HG02642 (cell line): ENCODE measurements around the gene ETFBKMT.

ENCODE experiments used
- ATAC-seq: cut with Tn5 transposase; IDR thresholded peaks from one replicate; pipeline ENCODE4 v1.9.1; 2021; ENCODE audit warnings: mild to moderate bottlenecking; ENCODE audit not compliant: unreplicated experiment, poor library complexity

The ETFBKMT gene, protein sequence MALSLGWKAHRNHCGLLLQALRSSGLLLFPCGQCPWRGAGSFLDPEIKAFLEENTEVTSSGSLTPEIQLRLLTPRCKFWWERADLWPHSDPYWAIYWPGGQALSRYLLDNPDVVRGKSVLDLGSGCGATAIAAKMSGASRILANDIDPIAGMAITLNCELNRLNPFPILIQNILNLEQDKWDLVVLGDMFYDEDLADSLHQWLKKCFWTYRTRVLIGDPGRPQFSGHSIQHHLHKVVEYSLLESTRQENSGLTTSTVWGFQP

DNA sequence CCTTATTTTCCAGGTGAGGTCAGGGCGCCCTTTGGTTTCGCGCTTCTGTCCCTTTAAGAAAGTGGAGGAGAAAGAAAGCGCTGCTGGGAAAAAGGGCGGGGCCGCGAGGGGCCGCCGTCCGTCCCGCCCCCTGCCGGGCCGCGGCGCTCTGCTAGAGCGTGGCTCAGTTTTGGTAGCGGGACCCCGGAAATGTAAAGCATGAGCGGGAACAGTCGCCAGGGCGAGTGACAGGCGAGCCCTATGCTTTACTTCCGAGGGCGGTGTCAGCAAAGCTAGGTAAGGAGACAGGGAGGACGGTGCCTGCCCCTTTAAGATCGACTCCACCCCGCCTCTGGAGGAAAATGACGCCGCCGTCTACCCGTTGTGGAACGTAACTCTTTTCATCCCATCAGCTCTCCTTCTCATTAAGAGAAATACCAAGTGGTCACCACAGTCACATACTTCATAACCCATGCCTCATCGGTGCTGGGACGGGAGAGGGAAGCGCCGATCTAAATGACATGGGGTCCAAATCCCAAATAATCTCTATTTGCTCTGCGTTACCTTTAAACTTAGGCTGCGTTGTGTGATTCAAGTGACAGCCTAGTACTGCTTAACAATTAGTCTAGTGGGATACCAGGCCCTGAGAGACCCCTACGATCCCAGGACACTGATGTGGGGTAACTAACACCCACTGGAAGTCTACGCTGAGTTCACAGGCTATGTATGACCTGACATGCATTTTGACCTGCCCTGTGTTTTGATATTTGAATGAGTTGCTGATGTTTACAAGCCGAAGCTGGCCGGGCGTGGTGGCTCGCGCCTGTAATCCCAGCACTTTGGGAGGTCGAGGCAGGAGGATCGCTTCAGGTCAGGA, at the start of gene ETFBKMT:
Gene ETFBKMT (plus strand): TSS at position 602 of the 856 bp plus-strand sequence. CDS start 2,266 bp downstream, outside the sequence.
- ATAC-seq: peak; percentile 99

- no peak for ATAC-seq
Measured at GRCh38 chr12:31612819-31613218, 46.7 kb upstream of the ETFBKMT start.

DNA sequence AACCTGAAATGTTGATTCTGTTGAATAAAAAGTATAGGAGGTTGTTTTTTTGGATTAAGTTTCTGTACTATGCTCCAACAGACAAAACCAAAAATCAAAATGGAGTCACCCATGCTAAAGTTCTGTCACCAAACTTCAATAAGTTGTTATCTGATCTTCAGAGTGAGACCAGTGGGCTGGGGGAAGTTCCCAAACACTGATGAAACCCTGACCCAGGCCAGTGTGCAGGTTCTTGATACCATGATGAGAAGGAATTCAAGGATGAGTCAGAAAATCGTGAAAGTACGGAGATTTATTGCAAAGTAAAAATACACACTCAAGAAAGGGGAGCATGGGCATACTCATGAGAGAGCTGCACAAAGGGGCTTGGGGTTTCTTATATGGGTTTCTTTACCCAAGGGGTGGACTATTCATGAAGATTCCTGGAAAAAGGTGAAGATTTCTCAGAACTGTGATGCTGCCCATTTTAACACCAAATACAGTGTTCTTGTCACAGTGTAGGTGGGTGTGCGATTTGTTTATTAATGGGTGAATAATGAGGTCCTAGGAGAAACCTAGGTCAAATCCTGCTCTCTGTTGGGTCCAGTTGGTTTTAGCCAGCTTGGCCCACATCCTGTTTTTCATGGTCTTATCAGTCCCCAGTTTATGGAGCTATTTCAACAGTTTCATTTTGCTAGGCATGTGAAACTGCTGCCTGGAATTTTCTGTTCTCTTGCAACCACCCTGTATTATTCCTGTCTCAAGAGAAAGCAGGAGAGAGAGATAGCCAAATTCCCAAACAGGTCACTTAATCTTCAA, 41.1 kb upstream of the ETFBKMT start:
- ATAC-seq: no peak

- ATAC-seq: no peak
Measured at GRCh38 chr12:31620311-31620710, 39.2 kb upstream of the ETFBKMT start.

- no peak for ATAC-seq
Measured at GRCh38 chr12:31622038-31622437, 37.5 kb upstream of the ETFBKMT start.

DNA sequence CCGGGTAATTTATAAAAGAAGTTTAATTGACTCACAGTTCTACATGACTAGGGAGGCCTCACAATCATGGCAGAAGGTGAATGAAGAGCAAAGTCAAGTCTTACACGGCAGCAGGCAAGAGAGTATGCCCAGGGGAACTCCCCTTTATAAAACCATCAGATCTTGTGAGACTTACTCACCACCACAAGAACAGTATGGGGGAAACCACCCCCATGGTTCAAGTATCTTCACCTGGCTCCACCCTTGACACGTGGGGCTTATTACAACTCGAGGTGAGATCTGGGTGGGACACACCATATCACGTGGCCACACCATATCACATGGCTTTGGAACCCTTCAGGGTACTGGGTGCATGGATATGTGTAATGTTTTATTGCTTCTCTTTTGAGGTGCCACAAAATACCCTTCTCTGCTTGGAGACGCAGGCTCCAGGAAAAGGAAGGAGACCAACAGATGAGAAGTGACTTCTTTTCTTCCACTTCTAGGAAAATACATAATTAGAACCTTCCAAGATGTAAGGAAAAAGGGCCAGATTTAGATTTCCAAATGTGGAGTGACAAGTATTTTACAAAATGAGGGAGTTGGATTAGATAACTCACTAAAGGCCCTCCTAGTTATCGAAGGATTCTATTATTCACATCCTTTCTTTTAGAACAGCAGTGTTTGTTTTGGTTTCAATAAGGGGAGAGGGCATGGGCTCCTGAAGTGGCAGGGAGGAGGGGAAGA, 33.1 kb upstream of the ETFBKMT start:
- no peak for ATAC-seq

- no peak for ATAC-seq
Measured at GRCh38 chr12:31627456-31628054, 31.9 kb upstream of the ETFBKMT start.

GRCh38 chr12:31629756-31630732, 29.4 kb upstream of the ETFBKMT start:
- no peak for ATAC-seq

- ATAC-seq: no peak
Measured at GRCh38 chr12:31631023-31631724, 28.3 kb upstream of the ETFBKMT start.

- no peak for ATAC-seq
Measured at GRCh38 chr12:31631809-31632208, 27.7 kb upstream of the ETFBKMT start.

DNA sequence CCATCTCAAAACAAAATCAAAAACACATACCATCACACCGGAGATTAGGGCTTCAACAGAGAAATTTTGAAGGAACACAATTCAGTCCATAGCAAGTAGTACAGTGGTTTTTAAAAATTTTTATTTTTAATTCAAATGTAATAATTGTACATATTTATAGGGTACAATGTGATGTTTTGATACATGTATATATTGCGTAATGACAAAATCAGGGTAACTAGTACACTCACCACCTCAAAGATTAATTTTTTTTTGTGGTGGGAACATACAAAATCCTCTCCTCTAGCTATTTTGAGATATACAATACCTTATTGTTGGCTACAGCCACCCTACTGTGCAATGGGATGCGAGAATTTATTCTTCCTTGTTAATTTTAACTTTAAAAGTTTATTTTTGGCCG, 26.0 kb upstream of the ETFBKMT start:
- ATAC-seq: no peak

DNA sequence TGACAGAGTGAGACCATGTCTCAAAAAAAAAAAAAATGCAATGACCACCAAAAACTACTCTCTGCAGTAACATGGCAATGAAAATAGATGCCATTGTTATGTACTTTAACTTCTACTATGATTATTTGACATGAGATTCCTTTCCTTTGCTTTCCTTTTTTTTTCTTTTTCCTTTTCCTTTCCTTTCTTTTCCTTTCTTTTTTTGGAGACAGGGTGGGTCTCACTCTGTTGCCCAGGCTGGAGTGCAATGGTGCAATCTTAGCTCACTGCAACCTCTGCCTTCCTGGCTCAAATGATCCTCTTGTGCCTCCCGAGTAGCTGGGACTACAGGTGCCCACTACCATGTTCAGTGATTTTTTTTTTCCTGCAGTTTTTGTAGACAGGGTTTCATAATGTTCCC, 24.9 kb upstream of the ETFBKMT start:
- ATAC-seq: no peak

- ATAC-seq: no peak
Measured at GRCh38 chr12:31641509-31642090, 17.9 kb upstream of the ETFBKMT start.

- no peak for ATAC-seq
Measured at GRCh38 chr12:31644536-31644935, 15.0 kb upstream of the ETFBKMT start.

DNA sequence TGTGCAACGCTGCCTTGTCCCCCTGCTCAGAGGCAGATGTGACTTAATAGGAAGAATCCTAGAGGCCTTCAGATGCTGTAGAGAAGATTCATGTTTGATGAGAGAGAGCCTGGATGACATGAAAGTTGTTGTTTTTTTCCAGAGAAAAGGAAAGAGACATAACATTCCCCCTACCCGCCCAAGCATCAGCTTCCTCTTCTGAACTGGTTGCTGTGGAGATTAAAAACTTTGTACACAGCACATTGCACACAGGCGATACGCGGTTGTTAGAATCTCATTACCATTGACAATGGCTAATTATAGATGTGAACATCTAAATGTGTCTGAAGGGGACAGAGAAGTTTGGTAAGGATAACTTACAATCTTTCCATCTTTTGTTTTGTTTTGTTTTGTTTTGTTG, 13.6 kb upstream of the ETFBKMT start:
- ATAC-seq: no peak

DNA sequence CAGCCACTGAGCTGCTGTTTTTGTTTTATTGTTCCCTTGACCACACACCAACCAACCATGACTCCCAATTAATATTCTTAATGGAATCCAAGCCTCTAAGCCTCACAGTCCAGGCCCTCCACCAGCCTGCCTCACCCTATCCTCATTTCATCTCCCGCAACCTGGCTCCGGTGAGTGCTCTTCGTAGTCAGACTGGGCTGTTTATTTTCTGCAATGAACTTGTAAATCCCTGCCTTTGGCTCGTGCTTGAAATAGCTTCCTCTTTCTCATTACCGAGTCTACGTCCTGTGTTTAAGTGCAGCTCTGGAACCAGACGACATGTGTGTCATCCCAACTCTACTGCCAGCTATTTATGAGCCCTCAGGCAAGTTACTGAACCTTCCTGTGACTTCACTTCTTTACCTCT, 12.4 kb upstream of the ETFBKMT start:
- no peak for ATAC-seq

DNA sequence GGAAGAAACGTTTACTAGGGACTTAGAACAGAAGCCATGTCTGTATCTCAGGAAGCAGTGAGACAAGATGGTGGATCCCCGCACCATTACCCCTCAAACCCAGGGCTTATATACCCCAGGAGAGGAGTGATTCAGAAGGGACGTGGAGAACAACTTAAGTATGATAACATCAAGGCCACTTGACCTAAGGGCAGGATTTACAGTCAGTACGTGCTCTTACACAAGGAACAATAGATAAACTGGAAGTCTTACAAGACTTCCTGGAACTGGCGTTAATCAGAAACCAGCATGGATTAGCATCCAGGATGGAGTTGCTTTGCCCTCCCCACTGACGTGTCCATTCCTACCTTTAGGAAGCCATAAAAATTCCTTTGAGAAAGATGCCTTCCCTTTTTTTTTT, 8.6 kb upstream of the ETFBKMT start:
- ATAC-seq: no peak
